GM18511 (cell line): Measurements from ENCODE around the gene KLF16.

Experiments
- ATAC-seq: cut with Tn5 transposase; IDR thresholded peaks from one replicate; pipeline ENCODE4 v1.9.1; 2021; ENCODE audit warnings: mild to moderate bottlenecking, moderate library complexity; ENCODE audit not compliant: unreplicated experiment

The KLF16 gene

DNA sequence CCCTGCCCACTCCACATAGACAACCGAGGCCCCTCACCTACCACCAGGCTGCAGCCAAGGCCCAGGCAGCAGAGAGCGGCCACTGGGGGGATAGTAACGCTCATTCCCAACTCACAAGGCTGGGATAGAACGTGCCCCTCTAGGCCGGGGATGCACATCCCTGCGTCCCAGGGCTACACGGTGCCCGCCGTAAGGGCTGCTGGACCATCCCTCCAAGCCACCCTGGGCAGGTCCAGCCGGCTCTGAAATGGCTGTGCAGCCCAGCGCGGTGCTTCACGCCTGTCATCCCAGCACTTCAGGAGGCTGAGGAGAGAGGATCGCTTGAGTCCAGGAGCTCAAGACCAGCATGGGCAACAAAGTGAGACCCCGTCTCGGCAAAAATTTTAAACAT lies 18.3 kb downstream of the KLF16 start:
- no peak for ATAC-seq

DNA sequence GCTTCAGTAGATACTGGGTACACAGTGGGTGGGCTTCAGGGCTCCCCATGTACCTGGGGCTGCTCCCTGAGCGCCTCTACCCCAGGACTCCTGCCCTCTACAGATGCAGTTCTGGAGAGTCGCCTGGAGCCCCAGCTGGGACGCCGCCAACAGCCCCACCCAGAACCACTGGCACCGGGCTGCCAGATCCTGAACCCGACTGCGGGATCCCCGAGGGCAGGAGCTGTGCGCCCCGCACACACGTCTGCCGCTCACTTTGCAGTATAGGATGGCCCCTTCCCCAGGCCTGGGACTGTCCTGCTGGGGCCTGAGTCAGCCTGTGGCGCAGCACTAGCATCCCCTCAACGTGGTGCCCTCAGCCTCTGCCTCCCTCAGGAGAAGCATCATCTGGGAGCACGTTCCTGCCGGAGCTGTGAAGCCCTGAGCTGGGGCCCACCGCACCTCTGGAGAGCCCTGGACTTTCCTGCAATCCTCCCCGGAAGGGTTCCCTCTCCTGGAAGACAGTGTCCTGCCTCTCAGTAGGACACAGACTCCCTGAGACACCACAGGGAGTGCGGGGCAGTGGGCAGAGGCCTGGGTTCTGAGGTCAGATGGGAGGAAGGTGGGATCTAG lies 18.8 kb downstream of the KLF16 start:
- no peak for ATAC-seq

DNA sequence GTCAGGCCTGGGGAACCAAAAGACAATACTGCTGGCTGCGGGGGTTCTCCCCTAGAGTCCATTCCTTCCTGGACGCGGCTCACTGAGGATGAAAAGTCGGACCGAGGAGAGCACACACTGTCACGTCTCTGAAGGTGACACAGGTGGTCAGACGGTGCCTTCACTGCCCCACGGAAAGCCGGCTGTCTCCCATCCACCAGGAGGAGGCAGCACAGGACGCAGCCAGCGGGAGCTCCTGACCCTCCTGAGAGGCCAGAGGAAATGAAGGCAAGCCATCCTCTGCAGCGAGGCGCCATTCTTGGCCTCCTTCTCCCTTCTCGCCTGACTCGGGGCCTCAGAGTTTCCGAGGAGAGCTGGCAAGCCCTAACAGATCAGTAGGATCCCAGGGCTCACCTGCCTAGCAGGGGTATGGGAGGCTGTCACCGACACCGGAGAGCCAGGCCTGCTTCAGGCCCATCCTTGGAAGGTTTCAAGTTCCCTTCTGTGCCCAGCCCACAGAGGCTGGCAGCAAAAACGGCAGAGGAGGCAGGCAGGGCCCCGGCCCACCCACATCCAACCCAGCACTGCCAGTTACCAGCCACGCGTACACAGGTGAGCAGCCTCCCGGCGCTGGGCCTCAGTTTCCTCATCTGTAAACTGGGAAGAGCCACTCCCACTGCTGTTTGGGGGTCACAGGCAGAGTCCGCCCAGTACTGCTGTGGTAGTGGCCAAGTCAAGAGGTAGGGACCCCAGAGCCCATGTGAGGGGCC lies 19.6 kb downstream of the KLF16 start:
- no peak for ATAC-seq

DNA sequence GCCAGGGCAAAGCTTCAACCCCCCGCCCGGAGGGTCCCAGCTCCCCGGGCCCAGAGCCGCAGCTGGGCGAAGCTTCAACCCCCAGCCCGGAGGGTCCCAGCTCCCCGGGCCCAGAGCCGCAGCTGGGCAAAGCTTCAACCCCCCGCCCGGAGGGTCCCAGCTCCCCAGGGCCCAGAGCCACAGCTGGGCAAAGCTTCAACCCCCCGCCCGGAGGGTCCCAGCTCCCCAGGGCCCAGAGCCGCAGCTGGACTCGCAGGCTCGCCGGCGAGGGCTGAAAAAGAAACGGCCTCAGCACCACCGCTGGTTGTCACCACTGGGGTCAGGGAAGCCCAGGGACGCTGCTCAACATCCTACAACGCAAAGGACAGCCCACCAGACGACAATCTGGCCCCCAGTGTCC lies 20.3 kb downstream of the KLF16 start:
- no peak for ATAC-seq

DNA sequence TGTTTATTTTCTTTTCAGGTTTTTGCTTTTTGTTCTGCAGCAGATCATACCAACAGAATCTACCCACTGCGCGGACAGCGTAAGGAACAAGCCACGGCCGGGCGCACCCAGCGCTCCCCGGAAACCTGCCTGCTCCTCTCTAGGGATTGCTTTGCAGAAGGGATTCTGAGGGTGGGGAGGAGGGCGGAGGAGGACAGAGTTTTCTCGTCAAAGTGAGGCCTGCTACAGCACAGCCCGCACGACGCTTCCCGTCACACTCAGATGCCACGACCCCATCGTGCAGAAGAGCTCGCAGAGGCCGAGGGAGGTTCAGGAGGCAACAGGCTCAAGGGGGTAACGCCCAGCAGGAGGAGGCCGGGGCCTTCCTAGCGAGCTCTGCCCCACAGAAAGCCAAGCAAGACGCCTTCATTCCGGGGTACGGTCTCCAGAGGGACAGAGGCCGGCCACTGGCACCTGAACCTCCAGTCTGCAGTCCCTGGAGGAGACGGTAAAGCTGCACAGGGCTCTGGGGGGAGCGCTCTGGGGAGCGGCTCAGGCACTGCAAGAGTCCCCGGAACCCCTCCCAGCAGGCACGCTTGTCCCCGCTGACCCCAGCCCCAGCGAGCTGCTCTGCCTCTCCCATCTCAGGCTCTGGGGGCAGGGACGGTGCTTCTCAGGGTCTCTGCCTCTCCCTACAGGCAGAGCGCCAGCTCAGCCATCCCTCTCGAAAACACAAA lies 22.0 kb downstream of the KLF16 start:
- ATAC-seq: no peak

DNA sequence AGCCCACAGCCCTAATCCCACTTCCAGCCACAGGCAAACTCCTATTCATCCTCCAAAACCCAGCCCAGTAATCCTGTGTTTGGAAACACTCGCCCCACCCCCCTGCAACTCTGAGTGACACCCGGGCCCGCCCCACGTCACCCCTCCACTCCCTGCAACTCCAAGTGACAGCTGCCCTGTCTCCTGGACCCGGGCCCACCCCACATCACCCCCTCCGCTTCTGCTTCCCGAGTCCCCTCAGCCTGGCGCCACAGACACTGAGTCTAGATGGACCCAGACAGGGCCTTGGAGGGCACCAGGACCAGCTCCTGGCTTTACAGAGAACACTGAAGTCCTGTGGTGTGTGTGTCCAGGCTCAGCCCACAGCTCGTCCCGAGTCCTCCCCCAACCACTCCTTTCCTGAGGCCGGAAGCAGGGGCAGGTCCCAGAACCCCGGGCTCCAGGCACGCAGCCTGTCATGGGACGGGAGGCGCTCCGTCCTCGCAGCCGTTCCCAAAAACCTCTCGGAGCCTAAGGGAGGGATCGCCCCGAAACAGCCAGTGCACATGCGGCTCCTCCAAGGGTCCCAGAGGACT lies 22.8 kb downstream of the KLF16 start:
- no peak for ATAC-seq

DNA sequence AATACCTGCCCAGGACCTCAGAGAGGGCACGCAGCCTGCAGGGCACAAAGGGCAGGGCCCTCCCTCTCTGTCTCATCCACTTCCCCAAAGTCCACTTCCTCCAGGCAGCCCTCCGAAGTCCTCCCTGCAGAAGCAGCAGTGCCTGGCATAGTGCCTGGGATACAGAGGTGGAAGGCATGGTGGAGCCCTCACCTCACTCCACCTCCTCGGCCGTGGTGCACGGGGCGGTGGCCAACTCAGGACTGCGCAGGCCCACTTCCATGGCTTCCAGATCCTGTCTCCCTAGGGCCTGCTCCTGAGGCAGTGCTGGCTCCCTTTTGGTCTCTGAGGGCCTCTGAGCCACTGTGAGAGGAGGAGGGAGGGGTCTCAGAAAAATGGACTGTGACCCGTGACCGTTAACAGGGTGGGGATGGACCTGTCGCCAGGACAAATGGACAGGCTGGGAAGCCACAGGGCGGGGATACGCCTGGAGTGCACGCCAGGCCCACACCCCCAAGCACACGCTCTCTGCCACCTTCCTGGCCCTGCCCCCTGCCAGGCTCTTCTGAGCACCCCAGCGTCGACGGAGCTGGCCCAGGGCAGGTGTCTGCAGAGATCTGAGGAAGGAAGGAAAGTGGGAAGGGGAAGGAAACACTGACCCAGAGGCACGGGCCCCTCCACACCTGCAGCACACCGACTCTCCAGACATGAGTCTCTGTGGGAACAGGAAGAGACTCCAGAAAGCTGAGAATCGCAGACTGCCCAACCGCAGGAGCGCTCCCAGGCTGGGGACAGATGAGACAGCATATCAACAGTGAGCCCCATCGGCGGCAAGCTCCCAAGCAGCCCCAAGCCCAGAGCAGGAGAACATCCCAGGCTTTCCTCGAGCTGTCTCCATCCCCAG lies 23.5 kb downstream of the KLF16 start:
- ATAC-seq: no peak

DNA sequence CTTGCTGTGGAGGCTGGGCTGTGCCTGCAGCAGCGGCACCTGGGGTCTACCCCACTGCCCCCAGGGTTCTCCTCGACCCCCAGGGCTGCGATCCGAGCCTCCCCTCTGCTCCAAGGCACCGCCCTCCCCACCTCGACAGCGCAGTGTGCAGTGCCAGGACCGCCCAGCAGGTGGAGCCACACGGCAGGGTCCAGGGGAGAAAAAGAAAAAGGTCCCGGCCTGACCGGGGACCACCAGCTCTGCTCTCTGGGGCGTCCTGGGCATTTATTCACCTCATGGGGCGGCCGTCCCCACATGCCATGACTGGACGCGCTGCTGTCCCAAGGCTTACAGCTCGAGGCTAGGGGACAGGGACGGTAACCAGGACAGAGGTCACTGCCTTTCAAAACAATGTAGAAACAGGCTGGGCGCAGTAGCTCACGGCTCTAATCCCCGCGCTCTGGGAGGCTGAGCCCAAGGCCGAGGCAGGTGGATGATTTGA lies 25.7 kb downstream of the KLF16 start:
- no peak for ATAC-seq

DNA sequence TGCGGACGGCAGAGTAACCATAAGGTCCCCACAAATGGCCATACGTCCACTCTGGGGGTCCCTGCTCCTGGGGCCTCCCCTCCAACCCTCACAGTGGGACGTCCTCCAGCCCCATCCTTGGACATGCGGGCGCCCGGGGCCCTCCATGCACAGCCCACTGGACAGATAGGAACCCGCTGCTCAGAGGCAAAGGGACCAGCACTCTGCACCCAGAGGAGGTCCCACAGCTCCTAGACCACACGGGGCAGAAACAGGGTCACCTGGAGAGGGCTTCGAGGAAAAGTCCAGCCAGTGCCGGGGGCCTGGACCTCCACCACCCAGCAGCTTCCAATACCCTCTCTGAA lies 26.2 kb downstream of the KLF16 start:
- ATAC-seq: no peak

DNA sequence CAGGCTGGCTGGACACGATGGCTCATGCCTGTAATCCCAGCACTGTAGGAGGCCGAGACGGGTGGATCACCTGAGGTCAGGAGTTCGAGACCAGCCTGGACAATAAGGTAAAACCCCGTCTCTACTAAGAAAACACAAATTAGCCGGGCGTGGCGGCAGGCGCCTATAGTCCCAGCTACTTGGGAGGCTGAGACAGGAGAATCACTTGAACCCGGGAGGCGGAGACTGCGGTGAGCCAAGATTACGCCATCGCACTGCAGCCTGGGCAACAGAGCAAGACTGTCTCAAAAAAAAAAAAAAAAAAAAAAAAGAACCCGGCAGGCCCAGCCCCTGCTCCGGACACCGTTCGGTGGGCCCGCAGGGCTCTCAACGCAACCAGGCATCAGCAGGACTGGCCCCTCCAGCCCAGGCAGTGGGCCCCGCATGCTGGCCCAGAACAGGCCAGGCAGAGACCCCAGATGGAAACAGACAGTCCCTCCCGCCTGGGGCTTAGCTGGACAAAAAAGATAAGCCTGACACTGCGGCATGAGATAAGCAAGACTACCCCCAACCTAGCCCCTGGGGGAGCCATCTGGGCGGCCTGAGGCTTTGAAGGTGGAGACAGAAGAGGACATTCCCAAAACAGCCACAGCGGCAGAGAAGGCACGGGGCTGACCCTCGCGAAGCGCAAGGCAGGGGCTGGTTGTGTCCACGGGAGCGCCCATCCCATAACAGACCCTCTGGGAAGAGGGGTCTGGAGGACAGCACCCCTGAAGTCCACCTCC lies 26.7 kb downstream of the KLF16 start:
- ATAC-seq: no peak

DNA sequence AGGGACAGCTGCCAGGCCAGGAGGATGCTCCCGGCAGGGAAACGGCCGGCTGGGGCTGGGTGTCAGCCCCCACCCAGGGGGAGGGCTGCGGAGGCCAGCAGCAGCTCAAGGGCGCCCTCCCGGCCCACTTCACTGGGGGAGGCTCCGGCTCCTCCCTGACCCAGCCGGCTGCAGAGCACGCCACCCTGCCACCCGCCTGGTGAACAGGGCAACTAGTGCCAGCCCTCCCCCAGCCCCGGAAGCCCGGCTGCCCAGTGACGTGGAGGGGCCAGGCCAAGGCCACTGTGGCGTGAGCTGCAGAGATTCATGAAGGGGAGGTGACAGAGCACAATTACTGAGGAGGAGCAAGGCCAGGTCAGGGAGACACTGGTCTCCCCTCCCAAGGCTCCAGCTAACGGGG lies 29.8 kb downstream of the KLF16 start:
- no peak for ATAC-seq

DNA sequence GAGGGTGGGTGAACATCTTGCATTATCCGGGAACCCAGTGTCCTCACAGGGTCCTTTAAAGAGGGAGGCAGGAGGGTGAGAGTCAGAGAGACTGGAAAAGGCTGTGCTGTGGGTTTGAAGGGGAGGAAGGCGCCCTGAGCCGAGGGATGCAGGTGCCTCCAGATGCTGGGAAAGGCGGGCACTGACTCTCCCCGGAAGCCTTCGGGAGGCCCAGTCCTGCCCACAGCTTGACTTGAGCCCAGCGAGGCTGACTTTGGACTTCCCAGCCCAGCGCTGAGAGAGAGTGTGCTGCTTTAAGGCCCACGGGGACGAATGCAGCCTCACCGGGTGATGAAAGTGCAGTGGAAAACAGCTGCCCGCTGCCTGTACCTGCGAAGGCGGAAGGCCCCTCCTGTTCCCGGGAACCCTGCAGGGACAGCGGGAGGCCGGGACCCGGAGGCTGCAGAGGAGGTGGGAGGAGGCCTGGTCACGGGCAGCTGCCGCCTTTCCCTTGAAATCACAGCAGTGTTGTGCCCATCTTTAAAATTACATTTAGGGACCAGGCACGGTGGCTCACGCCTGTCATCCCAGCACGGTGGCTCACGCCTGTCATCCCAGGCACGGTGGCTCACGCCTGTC lies 31.2 kb downstream of the KLF16 start:
- no peak for ATAC-seq

DNA sequence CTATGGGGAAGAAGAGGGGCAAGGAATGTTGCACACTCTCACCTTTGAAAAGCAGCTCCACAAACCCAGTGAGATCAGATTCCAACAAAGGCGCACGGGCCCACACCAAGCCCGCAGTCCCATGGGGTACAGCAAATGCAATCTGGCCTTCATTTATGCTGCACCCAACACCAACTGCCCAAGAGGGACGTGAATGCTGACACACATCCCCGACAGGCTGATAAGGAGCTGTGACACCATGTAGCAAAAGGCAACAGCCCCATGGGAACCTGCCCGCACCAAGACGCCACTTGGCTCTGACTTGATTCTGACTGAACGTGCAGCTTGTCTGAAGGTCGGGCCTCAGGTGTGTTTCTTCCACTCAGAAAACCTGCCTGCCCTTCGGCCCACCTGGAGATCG lies 32.4 kb downstream of the KLF16 start:
- ATAC-seq: no peak

DNA sequence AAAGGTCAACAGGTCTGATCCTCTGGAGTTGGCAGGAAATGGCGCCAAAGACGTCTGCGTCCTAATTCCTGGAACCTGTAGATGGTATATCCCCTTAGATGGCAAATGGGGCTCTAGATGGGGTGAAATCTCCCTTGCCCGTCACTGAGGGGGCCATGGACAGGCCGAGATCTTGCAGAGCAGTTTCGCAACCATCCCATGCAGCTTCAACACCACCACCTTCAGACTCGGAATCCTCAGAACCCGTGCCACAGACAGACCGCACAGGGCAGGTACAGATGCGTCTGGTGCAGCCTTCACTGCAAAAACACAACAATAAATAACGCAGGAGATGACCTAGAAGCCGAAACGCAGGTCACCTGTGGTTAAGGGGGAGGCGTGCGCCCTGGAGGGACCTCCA lies 32.8 kb downstream of the KLF16 start:
- ATAC-seq: no peak

DNA sequence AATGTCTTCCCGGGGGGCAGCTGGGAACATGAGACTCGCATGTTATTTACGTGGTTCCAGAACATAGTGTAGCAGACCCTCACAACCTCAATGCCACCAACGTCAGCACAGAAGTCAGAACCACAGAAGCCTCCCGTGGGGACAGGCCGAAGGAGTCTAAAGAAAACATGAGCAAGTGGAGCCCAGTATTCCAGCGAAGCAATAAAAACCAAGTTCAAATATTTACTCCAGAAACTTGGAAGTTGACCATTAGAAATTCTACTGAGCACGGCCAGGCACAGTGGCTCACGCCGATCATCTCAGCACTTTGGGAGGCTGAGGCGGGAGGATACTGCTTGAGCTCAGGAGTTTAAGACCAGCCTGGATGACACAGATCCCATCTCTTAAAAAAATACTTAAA lies 33.4 kb downstream of the KLF16 start:
- no peak for ATAC-seq

DNA sequence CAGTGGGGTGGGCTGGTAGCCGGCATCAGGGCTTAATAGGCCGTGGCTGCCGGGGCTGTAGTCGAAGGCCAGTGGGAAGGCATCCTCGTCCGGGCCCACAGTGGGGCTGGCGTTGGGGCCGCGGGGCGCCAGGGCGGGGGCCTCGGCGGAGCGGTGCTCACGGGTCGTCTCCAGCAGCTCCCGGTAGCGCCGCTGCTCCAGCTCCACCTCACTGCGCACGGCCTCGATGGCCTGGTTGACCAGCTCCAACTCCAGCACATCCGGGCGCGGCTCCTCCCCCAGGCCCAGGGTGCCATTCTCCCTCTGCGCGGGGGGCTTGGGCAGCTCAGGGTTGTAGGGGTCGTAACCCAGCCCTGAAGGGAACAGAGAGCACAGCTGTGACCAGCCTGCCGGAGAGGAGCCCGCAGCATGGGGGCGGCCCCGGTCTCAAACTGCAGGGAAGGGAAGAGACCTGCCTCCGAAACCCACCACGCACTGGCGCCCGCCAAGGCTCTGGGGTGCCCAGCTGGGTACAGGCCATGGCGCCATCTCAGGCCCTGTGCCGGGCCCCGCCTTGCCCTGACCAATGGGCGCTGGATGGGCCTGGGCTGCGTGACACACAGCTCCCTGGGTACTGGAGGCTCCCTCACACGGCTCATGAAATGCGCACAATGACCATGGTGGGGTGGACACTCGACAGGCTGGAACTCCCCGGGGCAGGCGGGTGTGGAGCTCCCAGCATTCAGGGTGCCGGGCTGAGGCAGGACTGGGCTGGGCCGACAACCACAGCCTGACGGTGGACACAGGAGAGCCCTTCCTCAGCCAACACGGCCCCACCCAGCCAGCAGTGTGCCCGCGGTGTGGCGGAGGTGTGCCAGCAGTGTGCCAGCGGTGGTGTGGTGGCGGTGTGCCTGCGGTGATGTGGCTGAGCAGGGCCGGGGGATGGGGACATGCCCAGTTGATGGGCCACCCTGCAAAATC lies 34.8 kb downstream of the KLF16 start:
- no peak for ATAC-seq

DNA sequence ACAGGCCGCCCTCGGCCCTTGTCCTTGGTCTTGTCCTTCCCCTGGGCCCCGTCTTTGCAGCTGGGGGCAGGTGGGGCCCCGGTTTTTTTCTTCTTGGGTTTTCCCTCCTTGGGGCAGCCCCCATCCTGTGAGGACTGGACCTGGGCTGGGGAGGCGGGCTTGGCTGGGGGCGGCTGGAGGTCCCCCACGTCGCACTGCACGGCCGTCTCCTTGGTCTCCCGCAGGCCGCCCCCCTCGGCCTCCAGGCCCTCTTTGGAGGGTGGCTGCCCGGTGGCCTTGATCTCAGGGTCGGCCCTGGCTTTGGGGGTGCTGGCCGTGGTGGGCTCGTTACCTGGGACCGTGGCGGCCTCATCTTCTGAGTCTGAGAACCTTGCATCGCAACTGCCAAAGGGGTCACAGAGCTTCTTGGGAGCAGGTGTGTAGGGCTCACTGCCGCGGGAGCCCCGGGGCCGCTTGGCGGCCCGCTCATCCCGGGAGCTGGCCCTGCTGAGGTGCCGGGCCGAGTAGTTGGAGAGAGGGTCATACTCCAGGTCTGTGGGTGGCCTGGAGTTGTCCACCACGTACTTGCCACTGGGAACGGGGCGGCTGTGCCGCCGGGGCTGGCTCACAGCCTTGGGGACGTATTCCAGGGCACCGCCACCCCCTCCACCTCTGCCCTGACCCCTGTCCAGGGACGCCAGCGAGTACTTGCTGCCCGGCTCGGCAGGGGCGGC lies 35.7 kb downstream of the KLF16 start:
- ATAC-seq: no peak
